ENCODE measurements around the gene OR52H1. TPM values are rescaled to one million over a fixed set of nuclear protein-coding genes. Genes with fewer than 3 reads are reported as not detected.

OR52H1 gene
- total and polyA plus RNA-seq, 2 of the 4 experiments (the other 2 are of a cell fraction): 0.18 TPM; not detected in 1

GRCh38 chr11:5557751-5558150, 9.4 kb upstream of the OR52H1 start:
- Histone ChIP-seq H4K20me1 (ENCODE audit: insufficient read depth, low read length) (no peaks in the 10 kb centered on the region), H2BK5ac (ENCODE audit: low read depth, low read length, poor library complexity, severe bottlenecking) (no peak overlapping the region), H2AK5ac (ENCODE audit: low read depth, low read length) (no peak overlapping the region), H3K9ac (ENCODE audit: low read depth, low read length) (no peak overlapping the region), H3K27me3 (ENCODE audit: control insufficient read depth, insufficient read depth, low read length) (no peaks in the 10 kb centered on the region; the same call in 1 of the 2 replicates), H2AK9ac (replicated peaks; ENCODE audit: low read depth, low read length, poor library complexity) (no peak overlapping the region), H3K9me1 (ENCODE audit: insufficient read depth, low read length) (no peaks in the 10 kb centered on the region), H3K4me2 (ENCODE audit: low read depth, low read length) (no peak overlapping the region), H3K79me1 (ENCODE audit: low read depth in 1 of 2, low read length in 2 of 2) (no peaks in the 10 kb centered on the region), H3K18ac (ENCODE audit: low read depth, low read length) (no peak overlapping the region), H3K27ac (ENCODE audit: insufficient read depth, low read length) (no peak overlapping the region), H3K4me3 (ENCODE audit: insufficient read depth, low read depth, low read length) (no peak overlapping the region), H2AFZ (replicated peaks; ENCODE audit: low read length, poor library complexity) (no peak overlapping the region), H3K36me3 (ENCODE audit: control insufficient read depth, insufficient read depth, low read length) (no peaks in the 10 kb centered on the region), H3K23ac (ENCODE audit: low read depth, low read length) (no peak overlapping the region), H4K91ac (ENCODE audit: insufficient read depth, low read depth, low read length) (no peak overlapping the region), H4K8ac (ENCODE audit: low read depth in 2 of 2, low read length in 2 of 2) (no peak overlapping the region), H2BK15ac (ENCODE audit: low read depth, low read length) (no peak overlapping the region), H4K5ac (ENCODE audit: low read depth, low read length) (no peak overlapping the region), H3K56ac (ENCODE audit: extremely low read depth, insufficient read depth, low read length) (no peak overlapping the region), H3K14ac (replicated peaks; ENCODE audit: low read depth, low read length) (no peak overlapping the region), H3K4me1 (ENCODE audit: control insufficient read depth, insufficient read depth, low read length) (no peaks in the 10 kb centered on the region), H3K9me3 (ENCODE audit: control insufficient read depth, insufficient read depth, low read length) (no peaks in the 10 kb centered on the region), H2BK120ac (ENCODE audit: low read depth, low read length) (no peak overlapping the region), H2BK20ac (ENCODE audit: low read depth, low read length) (no peak overlapping the region), H3K4ac (ENCODE audit: low read depth, low read length) (no peak overlapping the region)
- BruUV-seq (replicated peaks): no TSS peak
- TF ChIP-seq RAD21 (IDR thresholded peaks at IDR 0.05; ENCODE audit: low read length) (no peak), NFE2L2 (IDR thresholded peaks at IDR 0.05; ENCODE audit: low read depth, low read length) (no peak), MAZ (IDR thresholded peaks at IDR 0.05; ENCODE audit: borderline replicate concordance, low read depth, low read length) (no peak), SMC3 (IDR thresholded peaks at IDR 0.05; ENCODE audit: low read depth, low read length) (no peak)
- intact Hi-C loops (cut with micrococcal nuclease): no loop called here
- DNase-seq: no peak
- in situ Hi-C loops (cut with MboI; ENCODE audit: low sequenced_read_pairs): no loop called here
- no CpG with 5 or more reads among the region's 3 CpGs for WGBS, 2 experiments (ENCODE audit: extremely low coverage in 2 of 2, insufficient read length in 1 of 2)
- dilution Hi-C loops (cut with HindIII; ENCODE audit: low sequenced_read_pairs, unreplicated experiment): no loop called here
- ChIA-PET CTCF (no interaction called here), POLR2A (ENCODE audit: unreplicated experiment) (no interaction called here)
- ATAC-seq (ENCODE audit: low read depth): no peak

Data from IMR-90 (cell line).